Measurements from ENCODE around the gene HAPLN3. TPM values are rescaled to one million over a fixed set of nuclear protein-coding genes. Genes with fewer than 3 reads are reported as not detected.

Gene HAPLN3
- total RNA-seq, 1 donor, result 18.8 TPM

DNA sequence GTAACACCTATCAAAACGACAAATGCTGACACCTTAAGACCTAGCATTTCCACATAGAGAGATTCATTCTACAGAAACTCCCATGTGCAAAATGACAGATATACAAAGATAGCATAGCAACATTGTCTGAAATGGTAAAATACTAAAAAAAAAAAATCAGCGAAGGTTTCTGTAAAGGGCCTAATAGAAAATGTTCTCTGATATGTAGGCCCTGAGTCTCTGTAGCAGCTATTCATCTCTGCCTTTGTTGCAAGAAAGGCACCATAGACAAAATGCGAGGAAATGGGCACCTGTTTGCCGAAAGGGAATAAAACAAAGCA is 18.5 kb upstream of the HAPLN3 start:
- H3K27me3 ChIP-seq (ENCODE audit: insufficient read depth, low read length), result no peaks in the 10 kb centered on the region
- peak overlapping the region; percentile 99 for H3K4me2 ChIP-seq (ENCODE audit: insufficient read depth, low read length)
- no peaks in the 10 kb centered on the region for H3K9me3 ChIP-seq (ENCODE audit: low read depth, low read length)
- TF ChIP-seq, protein P1, sequence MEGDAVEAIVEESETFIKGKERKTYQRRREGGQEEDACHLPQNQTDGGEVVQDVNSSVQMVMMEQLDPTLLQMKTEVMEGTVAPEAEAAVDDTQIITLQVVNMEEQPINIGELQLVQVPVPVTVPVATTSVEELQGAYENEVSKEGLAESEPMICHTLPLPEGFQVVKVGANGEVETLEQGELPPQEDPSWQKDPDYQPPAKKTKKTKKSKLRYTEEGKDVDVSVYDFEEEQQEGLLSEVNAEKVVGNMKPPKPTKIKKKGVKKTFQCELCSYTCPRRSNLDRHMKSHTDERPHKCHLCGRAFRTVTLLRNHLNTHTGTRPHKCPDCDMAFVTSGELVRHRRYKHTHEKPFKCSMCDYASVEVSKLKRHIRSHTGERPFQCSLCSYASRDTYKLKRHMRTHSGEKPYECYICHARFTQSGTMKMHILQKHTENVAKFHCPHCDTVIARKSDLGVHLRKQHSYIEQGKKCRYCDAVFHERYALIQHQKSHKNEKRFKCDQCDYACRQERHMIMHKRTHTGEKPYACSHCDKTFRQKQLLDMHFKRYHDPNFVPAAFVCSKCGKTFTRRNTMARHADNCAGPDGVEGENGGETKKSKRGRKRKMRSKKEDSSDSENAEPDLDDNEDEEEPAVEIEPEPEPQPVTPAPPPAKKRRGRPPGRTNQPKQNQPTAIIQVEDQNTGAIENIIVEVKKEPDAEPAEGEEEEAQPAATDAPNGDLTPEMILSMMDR (IDR thresholded peaks at IDR 0.05; ENCODE audit: extremely low read depth, low read depth, low read length), result no peak
- H3K79me2 ChIP-seq (ENCODE audit: insufficient read depth, low read length), result peaks cover 41% of the 10 kb centered on the region
- no peak for DNase-seq (ENCODE audit: insufficient read length, low spot score, missing footprints)
- H3K27ac ChIP-seq (ENCODE audit: low read depth, low read length), result peak overlapping the region; percentile 96
- H2AFZ ChIP-seq (ENCODE audit: low read length), result peak overlapping the region; percentile 86
- peak overlapping the region; percentile 96 for H3K4me3 ChIP-seq (ENCODE audit: insufficient read depth, low read length)
- peaks cover 22% of the 10 kb centered on the region for H3K36me3 ChIP-seq (ENCODE audit: insufficient read depth, low read length)
- H4K20me1 ChIP-seq (ENCODE audit: insufficient read depth, low read length), result peaks cover 23% of the 10 kb centered on the region
- H3K4me1 ChIP-seq (ENCODE audit: insufficient read depth, low read length), result peaks cover 44% of the 10 kb centered on the region

DNA sequence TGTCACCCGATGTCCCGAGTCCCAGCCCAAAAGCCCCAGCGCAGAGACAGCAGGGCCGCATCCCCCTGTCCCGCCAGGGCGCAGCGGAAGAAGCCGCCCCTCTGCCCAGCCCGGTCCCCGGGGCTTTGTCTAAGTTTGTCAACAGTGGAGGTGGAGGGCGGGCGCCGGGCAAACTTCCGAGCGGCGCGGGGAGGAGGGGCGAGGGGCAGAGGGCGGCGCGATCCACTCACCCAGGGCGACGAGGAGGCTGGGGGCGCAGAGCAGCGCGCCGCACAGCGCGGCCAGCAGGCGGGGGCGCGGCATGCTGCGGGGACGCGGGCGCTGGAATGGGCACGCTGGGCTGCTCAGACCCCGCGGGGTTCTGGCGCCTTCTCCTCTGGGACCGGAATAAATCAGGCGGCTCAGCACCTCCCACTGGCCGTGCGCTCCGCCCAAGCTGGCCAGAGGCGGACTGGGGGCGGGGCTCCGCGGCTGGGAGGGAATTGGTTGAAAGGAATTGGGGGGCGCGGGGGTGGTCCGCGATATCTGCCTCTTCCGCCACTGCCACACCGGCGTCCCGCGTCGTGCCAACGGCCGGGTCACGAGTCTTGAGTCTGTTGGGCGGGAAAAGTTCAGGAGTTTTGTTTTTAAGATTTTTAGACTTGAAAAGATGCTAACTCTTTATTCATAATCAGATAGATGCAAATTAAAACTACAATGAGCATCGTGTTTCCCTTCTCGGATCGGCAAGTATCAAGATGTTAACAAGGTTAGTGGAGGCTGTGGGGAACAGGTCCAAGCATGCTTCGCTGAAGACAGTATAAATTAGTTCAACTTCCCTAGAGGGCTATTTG is 17.9 kb upstream of the HAPLN3 start, which contains the start of gene MFGE8:
MFGE8 (minus strand) TSS at position 363 of the 833 bp plus-strand sequence; CDS start at position 303, 60 bp downstream.
- peak within 1 kb of the TSS; percentile 96 for H3K4me3 ChIP-seq (ENCODE audit: insufficient read depth, low read length)
- H2AFZ ChIP-seq (ENCODE audit: low read length), result peak within 1 kb of the TSS; percentile 86
- peaks cover 27% of the 10 kb centered on the region for H4K20me1 ChIP-seq (ENCODE audit: insufficient read depth, low read length)
- H3K36me3 ChIP-seq (ENCODE audit: insufficient read depth, low read length), result peaks cover 27% of the 10 kb centered on the region
- H3K4me1 ChIP-seq (ENCODE audit: insufficient read depth, low read length), result peaks cover 42% of the 10 kb centered on the region
- TF ChIP-seq, protein P1 (IDR thresholded peaks at IDR 0.05; ENCODE audit: extremely low read depth, low read depth, low read length), result no peak
- no peaks in the 10 kb centered on the region for H3K9me3 ChIP-seq (ENCODE audit: low read depth, low read length)
- H3K27me3 ChIP-seq (ENCODE audit: insufficient read depth, low read length), result no peaks in the 10 kb centered on the region
- DNase-seq (ENCODE audit: insufficient read length, low spot score, missing footprints), result peak; percentile 96
- H3K79me2 ChIP-seq (ENCODE audit: insufficient read depth, low read length), result peaks cover 46% of the 10 kb centered on the region
- H3K4me2 ChIP-seq (ENCODE audit: insufficient read depth, low read length), result peak within 1 kb of the TSS; percentile 99
- H3K27ac ChIP-seq (ENCODE audit: low read depth, low read length), result peak within 1 kb of the TSS; percentile 96

GRCh38 chr15:88912500-88912921 is 17.2 kb upstream of the HAPLN3 start:
- peaks cover 35% of the 10 kb centered on the region for H3K36me3 ChIP-seq (ENCODE audit: insufficient read depth, low read length)
- peak overlapping the region; percentile 96 for H3K4me3 ChIP-seq (ENCODE audit: insufficient read depth, low read length)
- peaks cover 51% of the 10 kb centered on the region for H3K79me2 ChIP-seq (ENCODE audit: insufficient read depth, low read length)
- TF ChIP-seq, protein P1 (IDR thresholded peaks at IDR 0.05; ENCODE audit: extremely low read depth, low read depth, low read length), result no peak
- peak overlapping the region; percentile 65 for H2AFZ ChIP-seq (ENCODE audit: low read length)
- peak; percentile 91 for DNase-seq (ENCODE audit: insufficient read length, low spot score, missing footprints)
- no peaks in the 10 kb centered on the region for H3K9me3 ChIP-seq (ENCODE audit: low read depth, low read length)
- H3K4me1 ChIP-seq (ENCODE audit: insufficient read depth, low read length), result peaks cover 38% of the 10 kb centered on the region
- peak overlapping the region; percentile 96 for H3K27ac ChIP-seq (ENCODE audit: low read depth, low read length)
- H4K20me1 ChIP-seq (ENCODE audit: insufficient read depth, low read length), result peaks cover 34% of the 10 kb centered on the region
- H3K27me3 ChIP-seq (ENCODE audit: insufficient read depth, low read length), result no peaks in the 10 kb centered on the region
- peak overlapping the region; percentile 99 for H3K4me2 ChIP-seq (ENCODE audit: insufficient read depth, low read length)

GRCh38 chr15:88911766-88912118 is 16.4 kb upstream of the HAPLN3 start:
- Histone ChIP-seq H3K4me2 (ENCODE audit: insufficient read depth, low read length) (peak overlapping the region; percentile 99), H3K4me3 (ENCODE audit: insufficient read depth, low read length) (peak overlapping the region; percentile 96), H3K9me3 (ENCODE audit: low read depth, low read length) (no peaks in the 10 kb centered on the region), H3K27ac (ENCODE audit: low read depth, low read length) (peak overlapping the region; percentile 96), H3K36me3 (ENCODE audit: insufficient read depth, low read length) (peaks cover 42% of the 10 kb centered on the region), H2AFZ (ENCODE audit: low read length) (no peak overlapping the region), H4K20me1 (ENCODE audit: insufficient read depth, low read length) (peaks cover 41% of the 10 kb centered on the region), H3K4me1 (ENCODE audit: insufficient read depth, low read length) (peaks cover 38% of the 10 kb centered on the region), H3K79me2 (ENCODE audit: insufficient read depth, low read length) (peaks cover 53% of the 10 kb centered on the region), H3K27me3 (ENCODE audit: insufficient read depth, low read length) (no peaks in the 10 kb centered on the region)
- TF ChIP-seq, protein P1 (IDR thresholded peaks at IDR 0.05; ENCODE audit: extremely low read depth, low read depth, low read length), result no peak
- DNase-seq (ENCODE audit: insufficient read length, low spot score, missing footprints), result peak; percentile 87

Data from osteoblast (primary cell).